Left lung (tissue), 10 donors: ENCODE data around the gene SIVA1. TPM values are rescaled to one million over a fixed set of nuclear protein-coding genes. Genes with fewer than 3 reads are reported as not detected.

Source experiments
- ATAC-seq: fragments of 200-7000 bp; cut with Tn5 transposase; one replicate; pipeline ENCODE4 v1.9.1; 2020; ENCODE audit warnings: moderate library complexity
- DNase-seq, 4 donors: peaks; one replicate each; pipeline ENCODE4 v3.0.0-alpha.2; 2013 to 2020
- H3K27ac ChIP-seq, 2 donors: fragments of 200-600 bp; sonication (generic) in 1 of 2; one replicate each; pipeline versions ENCODE4 v1.5.0 to v1.8.0; 2020 to 2021
- H3K27me3 ChIP-seq, 2 donors: fragments of 200-600 bp; sonication (generic) in 1 of 2; one replicate each; pipeline versions ENCODE4 v1.5.0 to v1.8.0; 2020 to 2021
- H3K36me3 ChIP-seq, 2 donors: fragments of 200-600 bp; sonication (generic) in 1 of 2; one replicate each; pipeline versions ENCODE4 v1.5.0 to v1.8.0; 2020 to 2021
- H3K4me1 ChIP-seq, 2 donors: fragments of 200-600 bp; one replicate each; pipeline ENCODE4 v1.8.0; 2021
- H3K4me3 ChIP-seq, 2 donors: fragments of 200-600 bp; sonication (generic) in 1 of 2; one replicate each; pipeline versions ENCODE4 v1.5.0 to v1.8.0; 2020 to 2021; ENCODE audit warnings: mild to moderate bottlenecking in 1 of 2
- H3K9me3 ChIP-seq, 2 donors: fragments of 200-600 bp; sonication (generic) in 1 of 2; one replicate each; pipeline versions ENCODE4 v1.5.0 to v1.8.0; 2020 to 2021
- intact Hi-C, 2 donors: fragments of 100-400 bp; cut with DNase I; formaldehyde crosslinking; loops; one replicate each; pipeline versions ENCODE4 v1.11.2 to v1.14.2; 2022
- polyA plus RNA-seq, 6 donors: library from polyadenylated mRNA; unstranded; fragments of 120-200 nt; gene quantifications; one replicate each; pipeline ENCODE4 v1.2.1, GENCODE V29; 2013; ENCODE audit not compliant: insufficient read length in 6 of 6
- total RNA-seq, 2 donors: library from RNA; stranded (reverse); fragmentation: NEBNext Ultra II Directional; extraction: Animal tissue kit (Norgen Biotek cat#: 25700); gene quantifications; one replicate each; pipeline ENCODE4 v1.2.1, GENCODE V29; 2021
- TF ChIP-seq, protein P1 (sequence below), 2 donors: fragments of 200-600 bp; sonication (generic) in 1 of 2; IDR thresholded peaks; one replicate each; pipeline versions ENCODE4 v1.5.0 to v1.8.0; 2021; ENCODE audit warnings: antibody characterized with exemption in 2 of 2
- donor health status: DM: no; HTN: yes; CAD: no.
- donor health status: DM: no; HTN: no; CAD: no.

SIVA1 gene
- total and polyA plus RNA-seq, 8 donors = 54.4 to 88.4 (median 72.0) TPM

DNA sequence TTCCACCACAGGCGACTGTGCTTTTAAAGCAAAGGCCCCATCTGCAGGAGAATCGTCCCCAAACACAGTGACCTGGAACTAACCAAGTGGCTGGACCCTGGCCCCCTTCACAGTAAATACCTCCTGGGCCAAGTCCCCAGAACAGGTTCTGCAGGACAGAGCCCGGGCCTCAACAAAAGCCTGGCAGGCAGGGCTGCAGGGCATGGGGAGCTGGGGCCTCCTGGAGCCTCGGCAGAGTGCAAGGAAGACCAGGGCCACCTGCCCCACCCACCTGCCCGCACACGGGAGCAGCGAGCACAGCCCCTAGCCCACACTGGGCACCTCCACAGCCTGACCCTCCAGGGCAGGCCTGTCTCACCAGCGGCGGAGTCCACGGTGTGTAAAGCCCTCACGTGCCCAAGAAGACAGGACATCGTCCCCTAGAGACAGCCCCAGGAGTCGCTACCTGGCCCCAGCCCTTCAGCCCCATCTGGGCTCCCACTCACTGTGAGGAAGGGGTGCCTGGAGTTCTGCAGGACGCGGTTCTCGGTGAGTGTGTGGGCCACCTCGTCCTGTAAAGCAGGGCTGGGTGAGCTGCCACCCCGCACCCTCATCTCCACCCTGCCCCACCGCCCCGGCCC, 21.6 kb downstream of the SIVA1 start:
- Histone ChIP-seq H3K36me3 (peaks cover 0 to 90% of the 10 kb centered on the region in 2 donors), H3K27ac (no peak overlapping the region), H3K4me1 (no peaks in the 10 kb centered on the region), H3K9me3 (peaks cover 0 to 5% of the 10 kb centered on the region in 2 donors), H3K27me3 (no peaks in the 10 kb centered on the region), H3K4me3 (no peak overlapping the region)
- TF ChIP-seq, protein P1, sequence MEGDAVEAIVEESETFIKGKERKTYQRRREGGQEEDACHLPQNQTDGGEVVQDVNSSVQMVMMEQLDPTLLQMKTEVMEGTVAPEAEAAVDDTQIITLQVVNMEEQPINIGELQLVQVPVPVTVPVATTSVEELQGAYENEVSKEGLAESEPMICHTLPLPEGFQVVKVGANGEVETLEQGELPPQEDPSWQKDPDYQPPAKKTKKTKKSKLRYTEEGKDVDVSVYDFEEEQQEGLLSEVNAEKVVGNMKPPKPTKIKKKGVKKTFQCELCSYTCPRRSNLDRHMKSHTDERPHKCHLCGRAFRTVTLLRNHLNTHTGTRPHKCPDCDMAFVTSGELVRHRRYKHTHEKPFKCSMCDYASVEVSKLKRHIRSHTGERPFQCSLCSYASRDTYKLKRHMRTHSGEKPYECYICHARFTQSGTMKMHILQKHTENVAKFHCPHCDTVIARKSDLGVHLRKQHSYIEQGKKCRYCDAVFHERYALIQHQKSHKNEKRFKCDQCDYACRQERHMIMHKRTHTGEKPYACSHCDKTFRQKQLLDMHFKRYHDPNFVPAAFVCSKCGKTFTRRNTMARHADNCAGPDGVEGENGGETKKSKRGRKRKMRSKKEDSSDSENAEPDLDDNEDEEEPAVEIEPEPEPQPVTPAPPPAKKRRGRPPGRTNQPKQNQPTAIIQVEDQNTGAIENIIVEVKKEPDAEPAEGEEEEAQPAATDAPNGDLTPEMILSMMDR (IDR thresholded peaks at IDR 0.05) = no peak
- peak in 2 of 4 donors; percentile 55 to 83 for DNase-seq
- intact Hi-C loops = no loop called here
- ATAC-seq = no peak

DNA sequence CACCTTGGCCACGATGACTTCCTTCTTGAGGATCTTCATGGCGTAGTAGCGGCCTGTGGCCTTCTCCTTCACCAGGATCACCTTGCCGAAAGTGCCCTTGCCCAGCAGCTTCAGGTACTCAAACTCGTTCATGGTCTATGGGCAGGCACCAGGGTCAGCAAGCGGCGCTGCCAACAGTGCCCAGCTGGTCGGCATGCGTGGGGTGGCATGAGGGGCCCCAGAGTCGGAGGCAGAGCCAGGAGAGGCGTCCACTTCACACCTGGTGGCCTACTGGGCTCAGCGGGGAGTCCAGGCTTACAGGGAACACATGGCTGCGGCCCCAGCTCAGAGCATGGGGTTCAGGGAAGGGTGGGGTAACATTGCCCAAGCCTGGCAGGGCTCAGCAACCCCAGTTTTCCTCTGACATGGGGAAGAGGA, 22.1 kb downstream of the SIVA1 start:
- H3K4me1 ChIP-seq = no peaks in the 10 kb centered on the region
- DNase-seq (peak in 1 of 4 donors; percentile 77), ATAC-seq (no peak)
- H3K27me3 ChIP-seq = no peaks in the 10 kb centered on the region
- peaks cover 0 to 90% of the 10 kb centered on the region in 2 donors for H3K36me3 ChIP-seq
- no peak overlapping the region for H3K27ac ChIP-seq
- H3K4me3 ChIP-seq = no peak overlapping the region
- TF ChIP-seq, protein P1 (IDR thresholded peaks at IDR 0.05) = no peak
- intact Hi-C loops = no loop called here
- H3K9me3 ChIP-seq = peaks cover 0 to 5% of the 10 kb centered on the region in 2 donors

DNA sequence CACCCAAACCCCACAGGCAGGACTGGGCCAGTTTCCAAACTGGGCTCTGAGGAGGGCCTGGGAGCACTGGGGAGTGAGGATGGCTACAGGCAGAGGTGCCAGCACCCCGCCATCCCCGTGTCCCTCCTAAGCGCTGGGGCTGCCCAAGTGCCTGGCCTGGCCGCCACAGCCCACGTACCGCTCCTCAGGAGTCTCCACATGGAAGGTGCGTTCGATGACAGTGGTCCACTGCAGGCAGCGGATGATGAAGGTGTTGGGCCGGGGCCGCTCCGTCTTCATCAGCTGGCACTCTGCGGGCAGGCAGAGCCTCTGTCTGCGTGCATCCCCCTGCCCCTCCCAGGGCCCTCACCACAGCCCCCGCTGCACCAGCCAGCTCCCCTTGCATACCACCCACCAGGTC, 23.5 kb downstream of the SIVA1 start:
- DNase-seq (peak in 1 of 4 donors; percentile 58), ATAC-seq (no peak)
- TF ChIP-seq, protein P1 (IDR thresholded peaks at IDR 0.05) = no peak
- Histone ChIP-seq H3K27me3 (no peaks in the 10 kb centered on the region), H3K27ac (no peak overlapping the region), H3K36me3 (peaks cover 0 to 89% of the 10 kb centered on the region in 2 donors), H3K4me1 (no peaks in the 10 kb centered on the region), H3K4me3 (no peak overlapping the region), H3K9me3 (no peaks in the 10 kb centered on the region)
- intact Hi-C loops = no loop called here

DNA sequence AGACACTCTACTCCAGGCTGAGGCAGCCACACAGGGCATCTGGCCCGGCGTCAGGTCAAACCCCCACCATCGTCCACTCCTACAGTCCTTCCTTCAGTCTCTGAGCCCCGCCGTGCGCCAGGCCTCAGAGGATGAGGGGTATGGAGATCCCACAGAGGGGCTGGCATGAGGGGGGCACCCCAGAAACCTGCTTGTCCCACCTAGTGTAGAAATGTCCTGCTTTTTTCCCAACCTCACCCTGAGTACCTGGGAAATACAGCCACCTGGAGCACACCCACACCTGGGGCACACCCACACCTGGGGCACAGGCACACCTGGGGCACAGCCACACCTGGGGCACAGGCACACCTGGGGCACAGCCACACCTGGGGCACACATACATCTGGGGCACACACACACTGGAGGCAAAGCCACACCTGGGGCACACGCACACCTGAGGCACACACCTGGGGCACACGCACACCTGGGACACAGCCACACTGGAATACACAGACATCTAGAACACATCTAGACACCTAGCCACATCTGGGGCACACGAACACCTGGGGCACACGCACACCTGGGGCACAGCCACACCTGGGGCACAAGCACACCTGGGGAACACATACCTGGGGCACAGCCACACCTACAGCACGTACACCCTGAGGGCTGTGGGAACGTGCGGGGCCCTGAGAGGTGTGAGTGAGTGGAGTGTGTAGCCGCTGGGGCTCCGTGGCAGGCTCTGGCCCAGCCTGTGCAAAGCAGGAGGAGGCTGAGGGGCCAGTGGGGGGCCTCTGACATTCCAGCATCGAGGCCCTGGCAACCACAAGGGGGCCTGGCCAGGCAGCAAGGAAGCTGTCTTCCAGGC, 24.2 kb downstream of the SIVA1 start:
- Histone ChIP-seq H3K36me3 (peaks cover 0 to 86% of the 10 kb centered on the region in 2 donors), H3K9me3 (no peaks in the 10 kb centered on the region), H3K27ac (no peak overlapping the region), H3K4me1 (no peaks in the 10 kb centered on the region), H3K4me3 (no peak overlapping the region), H3K27me3 (no peaks in the 10 kb centered on the region)
- intact Hi-C loops = no loop called here
- no peak for ATAC-seq
- TF ChIP-seq, protein P1 (IDR thresholded peaks at IDR 0.05) = no peak
- DNase-seq = peak in 1 of 4 donors; percentile 52

DNA sequence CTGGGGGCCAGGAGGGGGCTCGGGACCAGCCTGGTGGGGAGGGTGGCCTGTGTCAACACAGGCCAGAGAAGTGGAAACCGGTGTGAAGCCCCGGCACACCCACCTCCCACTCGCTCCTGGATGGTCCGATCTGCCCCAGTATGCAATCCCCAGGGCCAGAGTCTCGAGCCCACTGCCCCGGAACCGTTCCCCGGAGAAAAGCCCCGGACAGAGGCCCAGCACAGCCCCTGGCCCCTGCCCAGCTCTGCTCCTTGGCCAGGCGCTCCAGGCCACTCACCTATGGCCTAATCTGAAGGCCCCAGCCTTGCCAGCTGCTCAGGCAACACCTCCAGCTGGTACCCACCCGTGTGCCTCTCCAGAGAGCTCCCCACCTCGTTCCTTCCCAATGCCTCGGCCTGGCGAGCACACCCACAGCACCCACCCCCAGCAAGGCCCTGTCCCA, 24.9 kb downstream of the SIVA1 start:
- TF ChIP-seq, protein P1 (IDR thresholded peaks at IDR 0.05) = no peak
- no peaks in the 10 kb centered on the region for H3K9me3 ChIP-seq
- H3K4me3 ChIP-seq = no peak overlapping the region
- no peak overlapping the region for H3K27ac ChIP-seq
- no peaks in the 10 kb centered on the region for H3K27me3 ChIP-seq
- peak in 1 of 4 donors; percentile 54 for DNase-seq
- H3K4me1 ChIP-seq = no peaks in the 10 kb centered on the region
- intact Hi-C loops = no loop called here
- no peak for ATAC-seq
- peaks cover 0 to 84% of the 10 kb centered on the region in 2 donors for H3K36me3 ChIP-seq
